HG02759 (cell line): ENCODE results near the gene LBHD2.

ENCODE experiments used
- ATAC-seq: cut with Tn5 transposase; IDR thresholded peaks from one replicate; pipeline ENCODE4 v1.9.1; 2021; ENCODE audit warnings: mild to moderate bottlenecking, moderate library complexity; ENCODE audit not compliant: unreplicated experiment

Gene LBHD2

GRCh38 chr14:103130017-103130764, 46.2 kb downstream of the LBHD2 start:
- ATAC-seq: no peak

- no peak for ATAC-seq
Measured at GRCh38 chr14:103130965-103131364, 47.0 kb downstream of the LBHD2 start.

- no peak for ATAC-seq
Measured at GRCh38 chr14:103131580-103131979, 47.6 kb downstream of the LBHD2 start.

- no peak for ATAC-seq
Measured at GRCh38 chr14:103132381-103133209, 48.6 kb downstream of the LBHD2 start.

GRCh38 chr14:103133210-103134140, 49.5 kb downstream of the LBHD2 start:
- ATAC-seq: no peak

- ATAC-seq: no peak
Measured at GRCh38 chr14:103134405-103134804, 50.4 kb downstream of the LBHD2 start.

GRCh38 chr14:103134919-103135318, 50.9 kb downstream of the LBHD2 start:
- no peak for ATAC-seq

- no peak for ATAC-seq
Measured at GRCh38 chr14:103135333-103136260, 51.6 kb downstream of the LBHD2 start.

- no peak for ATAC-seq
Measured at GRCh38 chr14:103136388-103137271, 52.6 kb downstream of the LBHD2 start.

DNA sequence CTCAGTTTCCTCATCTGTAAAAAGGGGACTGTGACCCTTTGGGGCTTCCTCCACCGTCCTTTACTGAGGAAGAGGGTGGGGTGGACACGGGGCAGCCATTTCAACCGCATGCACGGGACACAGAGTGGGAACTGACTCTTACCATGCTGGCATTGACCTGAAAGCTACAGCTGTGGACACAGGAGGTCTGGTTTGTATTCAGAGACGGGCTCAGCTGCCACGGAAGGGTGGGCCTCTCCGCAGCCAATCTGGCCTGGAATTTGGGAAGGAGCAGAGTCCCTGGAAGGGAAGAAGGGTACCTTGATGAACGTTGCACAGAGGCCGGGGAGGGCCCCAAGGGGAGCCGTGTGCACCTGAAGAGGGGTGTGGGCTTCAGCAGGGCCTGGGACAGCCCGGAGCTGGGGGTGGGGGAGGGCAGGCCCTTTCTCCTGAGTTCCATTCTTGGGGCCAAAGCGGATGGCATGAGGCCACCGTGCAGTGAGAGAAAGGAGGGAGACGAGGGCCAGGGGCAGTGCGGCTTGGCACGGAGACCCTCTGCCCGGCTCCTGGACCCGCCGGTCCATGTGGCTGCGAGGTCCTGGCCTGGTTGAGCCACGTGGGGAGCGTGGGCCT, 53.8 kb downstream of the LBHD2 start:
- no peak for ATAC-seq

DNA sequence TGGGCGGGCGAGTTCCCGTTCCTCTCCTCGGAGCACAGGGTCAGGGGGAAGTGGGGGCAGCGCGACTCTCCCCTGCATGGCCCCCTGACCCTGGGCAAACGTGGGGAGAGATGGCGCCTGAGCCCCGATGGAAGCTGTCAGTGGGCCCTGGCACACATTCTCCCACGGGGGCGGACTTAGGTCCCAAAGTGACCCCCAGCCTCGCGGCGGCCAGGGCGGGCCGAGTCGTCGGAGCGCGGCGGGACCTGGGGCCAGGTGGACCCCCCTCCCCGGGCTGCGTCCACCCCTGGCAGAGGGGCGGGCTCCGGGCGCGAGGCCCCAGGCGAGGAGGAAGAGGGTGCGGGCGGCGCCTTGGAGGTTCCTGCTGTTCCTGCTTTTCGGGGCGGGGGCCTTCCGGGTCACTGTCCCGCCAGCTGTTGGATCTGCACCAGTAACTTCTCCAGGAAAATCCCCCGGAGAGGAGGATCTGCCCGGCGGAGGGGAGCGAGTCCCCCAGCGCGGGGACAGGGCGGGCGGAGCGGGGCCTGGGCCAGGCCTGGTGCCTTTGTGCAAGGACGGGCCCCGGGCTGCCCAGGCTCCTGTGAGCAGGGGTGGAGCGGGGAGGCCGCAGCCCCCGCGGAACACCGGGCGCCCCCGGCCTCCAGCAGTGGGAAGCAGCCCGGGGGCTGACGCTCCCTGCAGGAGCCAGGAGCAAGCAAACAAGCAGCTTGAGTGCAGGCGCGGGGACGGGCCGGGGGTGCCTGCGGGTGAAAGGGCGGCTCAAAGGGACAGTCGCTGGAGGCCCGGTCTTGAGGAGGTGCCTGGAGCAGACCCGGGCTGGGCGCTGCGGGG, 54.5 kb downstream of the LBHD2 start:
- no peak for ATAC-seq

- no peak for ATAC-seq
Measured at GRCh38 chr14:103139132-103140025, 55.4 kb downstream of the LBHD2 start.
